ENCODE measurements around the gene ECEL1.
"Not testable (repeated sequence)": the region's sequence is repeated elsewhere in the genome, so short reads cannot be mapped to it uniquely, and the experiment has no call there.

The ECEL1 gene

GRCh38 chr2:232441922-232442321 is 45.7 kb downstream of the ECEL1 start:
- not testable (repeated sequence) for DNase-seq (ENCODE audit: low read depth)

- DNase-seq (ENCODE audit: low read depth) = no peak
Observed at GRCh38 chr2:232441147-232441651, 46.4 kb downstream of the ECEL1 start.

- peak; percentile 72 for DNase-seq (ENCODE audit: low read depth)
Observed at GRCh38 chr2:232440220-232441018, 47.2 kb downstream of the ECEL1 start.

GRCh38 chr2:232439758-232440135 is 47.9 kb downstream of the ECEL1 start:
- DNase-seq (ENCODE audit: low read depth) = no peak

GRCh38 chr2:232438951-232439757 is 48.5 kb downstream of the ECEL1 start:
- DNase-seq (ENCODE audit: low read depth) = no peak

GRCh38 chr2:232438091-232438490 is 49.5 kb downstream of the ECEL1 start:
- DNase-seq (ENCODE audit: low read depth) = no peak

GRCh38 chr2:232437195-232437571 is 50.5 kb downstream of the ECEL1 start:
- no peak for DNase-seq (ENCODE audit: low read depth)

- DNase-seq (ENCODE audit: low read depth) = no peak
Observed at GRCh38 chr2:232436381-232437194, 51.0 kb downstream of the ECEL1 start.

GRCh38 chr2:232435805-232436204 is 51.8 kb downstream of the ECEL1 start:
- DNase-seq (ENCODE audit: low read depth) = no peak

GRCh38 chr2:232435375-232435648 is 52.3 kb downstream of the ECEL1 start:
- DNase-seq (ENCODE audit: low read depth) = no peak

- DNase-seq (ENCODE audit: low read depth) = no peak
Observed at GRCh38 chr2:232434563-232435374, 52.9 kb downstream of the ECEL1 start.

- no peak for DNase-seq (ENCODE audit: low read depth)
Observed at GRCh38 chr2:232434091-232434490, 53.5 kb downstream of the ECEL1 start.

GRCh38 chr2:232433622-232434021 is 54.0 kb downstream of the ECEL1 start:
- DNase-seq (ENCODE audit: low read depth) = not testable (repeated sequence)

GRCh38 chr2:232432598-232433184 is 54.9 kb downstream of the ECEL1 start:
- no peak for DNase-seq (ENCODE audit: low read depth)

GRCh38 chr2:232431705-232432590 is 55.7 kb downstream of the ECEL1 start:
- no peak for DNase-seq (ENCODE audit: low read depth)

Measured in stimulated activated CD4-positive, alpha-beta T cell treated with anti-CD3 and anti-CD28 coated beads, Interleukin-2, amount 100 ng/mL, for 4 hours (primary cell).